ENCODE measurements around the gene ASCC2. TPM values are rescaled to one million over a fixed set of nuclear protein-coding genes. Genes with fewer than 3 reads are reported as not detected.

Gene ASCC2
- total RNA-seq, 1 experiment from 2014 or later: 43.6 TPM

- TF ChIP-seq MYBL2 (CRISPR knock-in tag; IDR thresholded peaks at IDR 0.05): no peak
- TF ChIP-seq NR3C1 (CRISPR knock-in tag; conservative IDR thresholded peaks at IDR 0.05; ENCODE audit: low read depth): no peak
- no peak for TF ChIP-seq HMGXB4 (CRISPR knock-in tag; IDR thresholded peaks at IDR 0.05)
Observed at GRCh38 chr22:29872989-29873388, 34.9 kb upstream of the ASCC2 start (continued).

GRCh38 chr22:29872144-29872893 is 34.2 kb upstream of the ASCC2 start:
- DNase-seq (ENCODE audit: low spot score) (no peak), ATAC-seq (peak; percentile 89)
- no peaks in the 10 kb centered on the region for H3K27me3 Mint-ChIP-seq (ENCODE audit: low read depth)
- peaks cover 18% of the 10 kb centered on the region for H3K4me1 Mint-ChIP-seq
- ChIA-PET POLR2A (no interaction called here), CTCF (interaction anchor here (0.7 to 2.4 kb wide), 4 partner anchors 11 to 314 kb away, joined by 3 to 10 read pairs (median 3); no protein-coding TSS in a partner anchor)
- no peaks in the 10 kb centered on the region for H3K9me3 Mint-ChIP-seq
- TF ChIP-seq PRDM15 (CRISPR knock-in tag; IDR thresholded peaks at IDR 0.05) (peak; percentile 96), MAX (CRISPR knock-in tag; IDR thresholded peaks at IDR 0.05) (no peak)
- H3K27ac Mint-ChIP-seq: no peak overlapping the region
- no peak overlapping the region for H3K4me3 Mint-ChIP-seq
- no peaks in the 10 kb centered on the region for H3K36me3 Mint-ChIP-seq

- Mint-ChIP-seq H3K4me1 (peaks cover 18% of the 10 kb centered on the region), H3K27me3 (ENCODE audit: low read depth) (no peaks in the 10 kb centered on the region), H3K4me3 (no peak overlapping the region), H3K9me3 (no peaks in the 10 kb centered on the region), H3K36me3 (no peaks in the 10 kb centered on the region), H3K27ac (peak overlapping the region; percentile 6; the same call in 1 of the 2 replicates)
- no peak for DNase-seq (ENCODE audit: low spot score)
- ATAC-seq: peak; percentile 48
- CTCF ChIA-PET: interaction anchor here (0.7 to 2.4 kb wide), 3 partner anchors 12 to 315 kb away, joined by 3 to 10 read pairs (median 3); no protein-coding TSS in a partner anchor
- POLR2A ChIA-PET: no interaction called here
- TF ChIP-seq ELF4 (CRISPR knock-in tag; IDR thresholded peaks at IDR 0.05; ENCODE audit: low read depth): no peak
- TF ChIP-seq STAT6 (CRISPR knock-in tag; conservative IDR thresholded peaks at IDR 0.05; ENCODE audit: low read depth): no peak
- no peak for TF ChIP-seq ZNF423 (CRISPR knock-in tag; IDR thresholded peaks at IDR 0.05)
- TF ChIP-seq TEAD1 (CRISPR knock-in tag; IDR thresholded peaks at IDR 0.05): no peak
- TF ChIP-seq AR (CRISPR knock-in tag; IDR thresholded peaks at IDR 0.05): no peak
- TF ChIP-seq ZNF396 (CRISPR knock-in tag; IDR thresholded peaks at IDR 0.05; ENCODE audit: borderline replicate concordance): no peak
- no peak for TF ChIP-seq SOX15 (CRISPR knock-in tag; IDR thresholded peaks at IDR 0.05)
- TF ChIP-seq ESRRA (CRISPR knock-in tag; IDR thresholded peaks at IDR 0.05; ENCODE audit: borderline replicate concordance): no peak
- TF ChIP-seq NFE2L1 (CRISPR knock-in tag; IDR thresholded peaks at IDR 0.05): no peak
- no peak for TF ChIP-seq RELA (CRISPR knock-in tag; IDR thresholded peaks at IDR 0.05; ENCODE audit: borderline replicate concordance)
- no peak for TF ChIP-seq NFATC4 (CRISPR knock-in tag; IDR thresholded peaks at IDR 0.05)
- no peak for TF ChIP-seq PRRX2 (CRISPR knock-in tag; IDR thresholded peaks at IDR 0.05)
- TF ChIP-seq ATF1 (CRISPR knock-in tag; IDR thresholded peaks at IDR 0.05): no peak
- no peak for TF ChIP-seq E2F5 (CRISPR knock-in tag; IDR thresholded peaks at IDR 0.05)
- no peak for TF ChIP-seq ATF3 (CRISPR knock-in tag; conservative IDR thresholded peaks at IDR 0.05)
Observed at GRCh38 chr22:29871684-29872083, 33.6 kb upstream of the ASCC2 start.

All from WTC11 (cell line).